ENCODE data around the gene AOC1. TPM values are rescaled to one million over a fixed set of nuclear protein-coding genes. Genes with fewer than 3 reads are reported as not detected.

AOC1 gene
- total and polyA plus RNA-seq, 8 donors, result 0.34 to 1.2 (median 0.69) TPM

- no peaks in the 10 kb centered on the region for H3K27me3 ChIP-seq
- no peak overlapping the region for H3K4me3 ChIP-seq
- H3K36me3 ChIP-seq, result no peaks in the 10 kb centered on the region
- no peak for DNase-seq
- TF ChIP-seq CTCF (IDR thresholded peaks at IDR 0.05), result no peak
- H3K9me3 ChIP-seq, result no peaks in the 10 kb centered on the region
- intact Hi-C loops (cut with DNase I), result loop anchor here in 1 of 2 donors (10.0 kb wide), 1 partner anchor 92 kb away; no protein-coding TSS in a partner anchor
- H3K27ac ChIP-seq, result no peak overlapping the region
- no peak for ATAC-seq
- no peaks in the 10 kb centered on the region for H3K4me1 ChIP-seq
Measured at GRCh38 chr7:150866932-150867564, 14.7 kb downstream of the AOC1 start.

- no peak for TF ChIP-seq CTCF (IDR thresholded peaks at IDR 0.05)
- intact Hi-C loops (cut with DNase I), result loop anchor here in 1 of 2 donors (10.0 kb wide), 1 partner anchor 93 kb away; no protein-coding TSS in a partner anchor
- no peak overlapping the region for H3K27ac ChIP-seq
- no peaks in the 10 kb centered on the region for H3K27me3 ChIP-seq
- no peaks in the 10 kb centered on the region for H3K36me3 ChIP-seq
- no peak for ATAC-seq
- H3K4me1 ChIP-seq, result no peaks in the 10 kb centered on the region
- no peak for DNase-seq
- H3K9me3 ChIP-seq, result no peaks in the 10 kb centered on the region
- no peak overlapping the region for H3K4me3 ChIP-seq
Measured at GRCh38 chr7:150867605-150868004, 15.3 kb downstream of the AOC1 start.

- Histone ChIP-seq H3K27ac (no peak overlapping the region), H3K4me3 (no peak overlapping the region), H3K27me3 (no peaks in the 10 kb centered on the region), H3K4me1 (no peaks in the 10 kb centered on the region), H3K36me3 (no peaks in the 10 kb centered on the region), H3K9me3 (no peaks in the 10 kb centered on the region)
- intact Hi-C loops (cut with DNase I), result loop anchor here in 1 of 2 donors (10.0 kb wide), 1 partner anchor 95 kb away; no protein-coding TSS in a partner anchor
- ATAC-seq (no peak), DNase-seq (no peak)
- no peak for TF ChIP-seq CTCF (IDR thresholded peaks at IDR 0.05)
Measured at GRCh38 chr7:150869467-150869866, 17.1 kb downstream of the AOC1 start.

- Histone ChIP-seq H3K9me3 (no peaks in the 10 kb centered on the region), H3K27me3 (no peaks in the 10 kb centered on the region), H3K4me1 (peaks cover 0 to 4% of the 10 kb centered on the region in 2 donors), H3K36me3 (no peaks in the 10 kb centered on the region), H3K27ac (no peak overlapping the region), H3K4me3 (no peak overlapping the region)
- intact Hi-C loops (cut with DNase I), result no loop called here
- ATAC-seq (no peak), DNase-seq (no peak)
- no peak for TF ChIP-seq CTCF (IDR thresholded peaks at IDR 0.05)
Measured at GRCh38 chr7:150871601-150872000, 19.3 kb downstream of the AOC1 start.

GRCh38 chr7:150874401-150875198, 22.3 kb downstream of the AOC1 start:
- intact Hi-C loops (cut with DNase I), result no loop called here
- Histone ChIP-seq H3K27ac (no peak overlapping the region), H3K36me3 (no peaks in the 10 kb centered on the region), H3K9me3 (peaks cover 0 to 1% of the 10 kb centered on the region in 2 donors), H3K4me1 (peaks cover 0 to 9% of the 10 kb centered on the region in 2 donors), H3K4me3 (no peak overlapping the region), H3K27me3 (peaks cover 0 to 11% of the 10 kb centered on the region in 2 donors)
- DNase-seq, result no peak
- no peak for ATAC-seq
- no peak for TF ChIP-seq CTCF (IDR thresholded peaks at IDR 0.05)

Measured in left lung (tissue), 10 donors.